GM11168 (cell line): ENCODE results near the gene AP1S1.
"Not testable (repeated sequence)": the region's sequence is repeated elsewhere in the genome, so short reads cannot be mapped to it uniquely, and the experiment has no call there.

Experiments used
- in situ Hi-C: fragments of 300-500 bp; cut with MboI; formaldehyde crosslinking; loops from one replicate; pipeline ENCODE4 v1.12.0; 2022; ENCODE audit warnings: low sequenced_read_pairs; ENCODE audit not compliant: unreplicated experiment

The AP1S1 gene

GRCh38 chr7:101198476-101198875 lies 44.2 kb downstream of the AP1S1 start:
- in situ Hi-C loops, result no loop called here

DNA sequence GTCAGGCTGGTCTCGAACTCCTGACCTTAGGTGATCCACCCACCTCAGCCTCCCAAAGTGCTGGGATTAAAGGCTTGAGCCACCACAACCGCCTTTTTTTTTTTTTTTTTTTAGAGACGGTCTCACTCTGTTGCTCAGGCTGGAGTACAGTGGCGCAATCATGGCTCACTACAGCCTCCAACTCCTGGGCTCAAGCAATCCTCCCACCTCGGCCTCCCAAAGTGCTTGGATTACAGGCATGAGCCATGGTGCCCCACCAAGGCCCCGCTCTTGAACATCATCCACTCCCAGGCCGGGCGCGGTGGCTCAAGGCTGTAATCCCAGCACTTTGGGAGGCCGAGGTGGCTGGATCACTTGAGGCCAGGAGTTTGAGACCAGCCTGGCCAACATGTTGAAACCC lies 45.2 kb downstream of the AP1S1 start:
- in situ Hi-C loops, result not testable (repeated sequence)

- in situ Hi-C loops, result no loop called here
Observed at GRCh38 chr7:101200504-101200861, 46.2 kb downstream of the AP1S1 start.

- in situ Hi-C loops, result no loop called here
Observed at GRCh38 chr7:101200862-101201599, 46.8 kb downstream of the AP1S1 start, which contains the start of gene MOGAT3. TSS of gene MOGAT3 (minus strand) at chr7:101201036. CDS start at chr7:101200854, 182 bp downstream.

GRCh38 chr7:101201695-101202602 lies 47.7 kb downstream of the AP1S1 start:
- in situ Hi-C loops, result no loop called here

- in situ Hi-C loops, result no loop called here
Observed at GRCh38 chr7:101202603-101202918, 48.3 kb downstream of the AP1S1 start.

- in situ Hi-C loops, result not testable (repeated sequence)
Observed at GRCh38 chr7:101203740-101204738, 49.8 kb downstream of the AP1S1 start.

DNA sequence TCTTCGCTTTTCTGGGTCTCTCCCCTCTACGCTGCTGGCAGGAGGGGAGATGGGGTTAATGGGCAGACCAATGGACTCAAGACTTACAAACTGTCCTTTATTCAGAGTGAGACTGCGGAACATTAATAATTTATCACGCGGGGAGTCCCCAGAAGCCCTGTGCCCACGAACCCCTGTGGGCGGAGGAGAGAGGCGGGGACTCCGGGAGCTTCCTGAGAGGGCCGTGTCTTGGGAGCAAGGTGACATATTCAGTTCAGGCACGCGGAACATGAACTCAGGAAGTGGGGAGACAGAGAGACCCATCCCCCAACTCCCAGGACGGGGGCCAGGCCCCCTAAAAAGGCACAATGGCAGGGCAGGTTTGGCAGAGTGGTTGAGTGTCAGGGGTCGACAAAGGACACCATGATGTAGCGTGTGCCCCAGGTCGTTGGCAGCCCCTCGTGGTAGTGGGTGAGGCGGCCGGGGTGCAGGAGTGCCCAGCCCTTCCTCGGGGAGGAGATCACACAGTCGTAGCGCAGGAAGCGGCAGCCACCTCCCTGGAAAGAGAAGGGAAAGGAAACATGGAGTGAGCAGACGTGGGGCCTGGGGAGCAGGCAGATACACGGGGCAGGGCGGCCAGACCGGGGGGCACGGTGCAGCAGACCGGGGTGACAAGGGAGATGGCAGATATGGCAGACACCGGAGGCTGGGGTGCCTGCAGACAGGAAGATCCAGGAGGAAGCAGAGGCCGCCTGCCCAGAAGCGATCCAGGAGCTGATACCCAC lies 51.8 kb downstream of the AP1S1 start:
- in situ Hi-C loops, result no loop called here

GRCh38 chr7:101206665-101207042 lies 52.4 kb downstream of the AP1S1 start:
- in situ Hi-C loops, result no loop called here

DNA sequence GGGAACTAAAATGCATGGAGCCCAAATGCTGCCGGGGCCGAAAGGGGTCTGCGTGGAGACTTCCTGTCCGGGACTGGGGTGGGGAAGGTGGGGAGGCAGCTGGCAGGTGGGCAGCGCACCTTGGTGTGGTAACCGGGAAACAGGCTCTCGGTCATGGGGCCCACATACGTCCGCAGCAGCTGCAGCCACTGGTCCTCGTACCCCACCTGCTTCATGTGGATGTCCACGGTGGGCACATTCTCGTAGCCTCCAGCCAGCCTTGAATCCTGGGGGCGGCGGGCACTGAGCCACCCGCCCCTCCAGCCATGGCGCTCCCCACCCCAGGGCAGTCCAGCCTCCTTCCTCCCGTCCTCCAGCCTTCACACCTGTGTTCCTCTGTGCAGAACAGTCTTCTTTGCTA lies 53.2 kb downstream of the AP1S1 start:
- in situ Hi-C loops, result no loop called here

GRCh38 chr7:101208794-101209193 lies 54.5 kb downstream of the AP1S1 start:
- in situ Hi-C loops, result no loop called here

- in situ Hi-C loops, result no loop called here
Observed at GRCh38 chr7:101210143-101210542, 55.9 kb downstream of the AP1S1 start.
